ENCODE measurements around the gene ANGPTL2. TPM values are rescaled to one million over a fixed set of nuclear protein-coding genes. Genes with fewer than 3 reads are reported as not detected.

ANGPTL2 gene
- total RNA-seq, 1 donor from 2014 or later: 34.8 TPM

GRCh38 chr9:127129073-127129717 is 6.8 kb upstream of the ANGPTL2 start:
- DNase-seq (ENCODE audit: extremely low spot score, unreplicated experiment): no peak
- no peaks in the 10 kb centered on the region for H3K9me3 Mint-ChIP-seq (ENCODE audit: unreplicated experiment)
- H3K36me3 Mint-ChIP-seq (ENCODE audit: unreplicated experiment): no peaks in the 10 kb centered on the region
- no peak overlapping the region for H3K4me3 Mint-ChIP-seq (ENCODE audit: unreplicated experiment)
- TF ChIP-seq CTCF (IDR thresholded peaks at IDR 0.05): no peak
- no peaks in the 10 kb centered on the region for H3K27me3 Mint-ChIP-seq (ENCODE audit: unreplicated experiment)
- no peak overlapping the region for H3K27ac Mint-ChIP-seq (ENCODE audit: unreplicated experiment)
- H3K4me1 Mint-ChIP-seq (ENCODE audit: unreplicated experiment): peaks cover 44% of the 10 kb centered on the region

- no peak for DNase-seq (ENCODE audit: extremely low spot score, unreplicated experiment)
- no peaks in the 10 kb centered on the region for H3K9me3 Mint-ChIP-seq (ENCODE audit: unreplicated experiment)
- peaks cover 41% of the 10 kb centered on the region for H3K4me1 Mint-ChIP-seq (ENCODE audit: unreplicated experiment)
- no peak overlapping the region for H3K27ac Mint-ChIP-seq (ENCODE audit: unreplicated experiment)
- H3K36me3 Mint-ChIP-seq (ENCODE audit: unreplicated experiment): no peaks in the 10 kb centered on the region
- no peaks in the 10 kb centered on the region for H3K27me3 Mint-ChIP-seq (ENCODE audit: unreplicated experiment)
- H3K4me3 Mint-ChIP-seq (ENCODE audit: unreplicated experiment): no peak overlapping the region
- no peak for TF ChIP-seq CTCF (IDR thresholded peaks at IDR 0.05)
Observed at GRCh38 chr9:127128341-127129072, 6.1 kb upstream of the ANGPTL2 start.

- no peak overlapping the region for H3K27ac Mint-ChIP-seq (ENCODE audit: unreplicated experiment)
- H3K27me3 Mint-ChIP-seq (ENCODE audit: unreplicated experiment): no peaks in the 10 kb centered on the region
- no peaks in the 10 kb centered on the region for H3K9me3 Mint-ChIP-seq (ENCODE audit: unreplicated experiment)
- peaks cover 39% of the 10 kb centered on the region for H3K4me1 Mint-ChIP-seq (ENCODE audit: unreplicated experiment)
- no peaks in the 10 kb centered on the region for H3K36me3 Mint-ChIP-seq (ENCODE audit: unreplicated experiment)
- no peak for DNase-seq (ENCODE audit: extremely low spot score, unreplicated experiment)
- no peak overlapping the region for H3K4me3 Mint-ChIP-seq (ENCODE audit: unreplicated experiment)
- no peak for TF ChIP-seq CTCF (IDR thresholded peaks at IDR 0.05)
Observed at GRCh38 chr9:127126971-127127370, 4.5 kb upstream of the ANGPTL2 start.

GRCh38 chr9:127124792-127125191 is 2.4 kb upstream of the ANGPTL2 start:
- no peak for DNase-seq (ENCODE audit: extremely low spot score, unreplicated experiment)
- no peak overlapping the region for H3K27ac Mint-ChIP-seq (ENCODE audit: unreplicated experiment)
- H3K36me3 Mint-ChIP-seq (ENCODE audit: unreplicated experiment): peaks cover 2% of the 10 kb centered on the region
- no peak for TF ChIP-seq CTCF (IDR thresholded peaks at IDR 0.05)
- no peak overlapping the region for H3K4me3 Mint-ChIP-seq (ENCODE audit: unreplicated experiment)
- H3K9me3 Mint-ChIP-seq (ENCODE audit: unreplicated experiment): no peaks in the 10 kb centered on the region
- H3K4me1 Mint-ChIP-seq (ENCODE audit: unreplicated experiment): peaks cover 42% of the 10 kb centered on the region
- H3K27me3 Mint-ChIP-seq (ENCODE audit: unreplicated experiment): no peaks in the 10 kb centered on the region

GRCh38 chr9:127124111-127124531 is 1.7 kb upstream of the ANGPTL2 start:
- DNase-seq (ENCODE audit: extremely low spot score, unreplicated experiment): no peak
- no peaks in the 10 kb centered on the region for H3K27me3 Mint-ChIP-seq (ENCODE audit: unreplicated experiment)
- no peak overlapping the region for H3K4me3 Mint-ChIP-seq (ENCODE audit: unreplicated experiment)
- H3K27ac Mint-ChIP-seq (ENCODE audit: unreplicated experiment): no peak overlapping the region
- peaks cover 42% of the 10 kb centered on the region for H3K4me1 Mint-ChIP-seq (ENCODE audit: unreplicated experiment)
- no peak for TF ChIP-seq CTCF (IDR thresholded peaks at IDR 0.05)
- no peaks in the 10 kb centered on the region for H3K9me3 Mint-ChIP-seq (ENCODE audit: unreplicated experiment)
- peaks cover 2% of the 10 kb centered on the region for H3K36me3 Mint-ChIP-seq (ENCODE audit: unreplicated experiment)
